GM12875 (cell line): ENCODE measurements around the gene DEAF1.

Source experiments
- H3K4me3 ChIP-seq: one replicate; pipeline ENCODE4 v1.5.1; 2011; ENCODE audit warnings: low read depth, low read length, control low read depth
- CTCF ChIP-seq: IDR thresholded peaks from 2 replicates; pipeline ENCODE4 v1.5.1; 2011; ENCODE audit warnings: low read depth, mild to moderate bottlenecking, control low read depth, inconsistent platforms, low read length, moderate library complexity, borderline replicate concordance; ENCODE audit not compliant: insufficient read depth

The DEAF1 gene

GRCh38 chr11:696955-697491 lies 2.0 kb upstream of the DEAF1 start:
- no peak for TF ChIP-seq CTCF
- H3K4me3 ChIP-seq = peak overlapping the region; percentile 87

- H3K4me3 ChIP-seq = peak within 1 kb of the TSS; percentile 87
- no peak for TF ChIP-seq CTCF
Observed at GRCh38 chr11:695538-696248, 671 bp upstream of the DEAF1 start, which contains the start of gene TMEM80. Gene TMEM80, plus strand, starts transcription at chr11:695816. Its CDS starts 12 bp downstream, at chr11:695828.

GRCh38 chr11:695288-695537 lies 191 bp upstream of the DEAF1 start:
- H3K4me3 ChIP-seq = peak overlapping the region; percentile 87
- TF ChIP-seq CTCF = no peak

- TF ChIP-seq CTCF = no peak
- H3K4me3 ChIP-seq = peak overlapping the region; percentile 49
Observed at GRCh38 chr11:693887-694562, 997 bp downstream of the DEAF1 start.

- peak overlapping the region; percentile 49 for H3K4me3 ChIP-seq
- TF ChIP-seq CTCF = no peak
Observed at GRCh38 chr11:693415-693831, 1.6 kb downstream of the DEAF1 start.

- no peak overlapping the region for H3K4me3 ChIP-seq
Observed at GRCh38 chr11:692824-693414, 2.1 kb downstream of the DEAF1 start.

More at GRCh38 chr11:692824-693414, 2.1 kb downstream of the DEAF1 start:
- TF ChIP-seq CTCF = no peak
